B cell (primary cell): Measurements from ENCODE around the gene FAM131B.

Experiments used
- EZH2 ChIP-seq: IDR thresholded peaks from 2 replicates; pipeline ENCODE4 v1.6.1; 2012; ENCODE audit warnings: borderline replicate concordance, low read depth, mild to moderate bottlenecking, moderate library complexity, low read length; ENCODE audit not compliant: insufficient read depth, poor library complexity, severe bottlenecking
- TF ChIP-seq, protein P1 (sequence below): fragments of 200-600 bp; IDR thresholded peaks from one replicate; pipeline ENCODE4 v1.8.0; 2022; ENCODE audit warnings: antibody characterized with exemption, mild to moderate bottlenecking

DNA sequence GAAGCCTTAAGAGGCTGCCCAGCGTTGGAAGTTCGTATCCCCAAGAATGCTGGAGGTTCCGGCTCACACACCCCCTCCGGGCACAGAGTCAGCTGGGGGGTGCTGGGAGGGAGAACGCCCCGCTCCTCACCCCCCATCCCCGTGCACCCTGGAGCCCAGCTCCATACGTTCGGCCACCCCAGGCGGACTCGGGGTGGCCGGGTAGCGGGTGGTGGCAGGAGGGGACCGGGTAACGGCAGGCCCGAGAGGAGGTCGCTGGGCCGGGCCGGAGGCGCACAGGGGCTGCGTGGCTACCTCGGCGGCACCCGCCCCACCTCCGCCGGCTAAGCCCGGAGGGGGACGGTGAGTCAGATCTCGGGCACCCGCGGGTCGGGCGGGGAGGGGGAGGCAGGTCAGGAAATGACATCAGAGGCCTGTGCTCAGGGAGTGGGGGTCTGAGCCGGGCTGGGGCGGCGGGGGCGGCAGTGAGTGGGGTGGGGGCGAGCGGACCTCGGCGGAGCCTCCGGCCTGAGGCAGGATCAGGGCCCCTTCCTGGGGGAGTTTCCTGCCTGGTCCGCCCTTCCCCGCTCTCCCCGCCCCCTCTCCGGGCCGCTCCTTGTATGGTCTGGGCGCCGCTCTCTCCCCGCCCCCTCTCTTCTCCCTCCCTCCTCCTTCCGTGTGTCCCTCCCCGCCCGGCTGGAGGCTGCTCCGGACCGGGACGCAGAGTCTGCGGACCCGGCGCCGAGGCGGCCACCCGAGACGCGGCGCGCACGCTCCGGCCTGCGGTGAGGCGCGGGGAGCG, 18.3 kb upstream of the FAM131B start, which contains the start of gene ZYX:
- TF ChIP-seq, protein P1, sequence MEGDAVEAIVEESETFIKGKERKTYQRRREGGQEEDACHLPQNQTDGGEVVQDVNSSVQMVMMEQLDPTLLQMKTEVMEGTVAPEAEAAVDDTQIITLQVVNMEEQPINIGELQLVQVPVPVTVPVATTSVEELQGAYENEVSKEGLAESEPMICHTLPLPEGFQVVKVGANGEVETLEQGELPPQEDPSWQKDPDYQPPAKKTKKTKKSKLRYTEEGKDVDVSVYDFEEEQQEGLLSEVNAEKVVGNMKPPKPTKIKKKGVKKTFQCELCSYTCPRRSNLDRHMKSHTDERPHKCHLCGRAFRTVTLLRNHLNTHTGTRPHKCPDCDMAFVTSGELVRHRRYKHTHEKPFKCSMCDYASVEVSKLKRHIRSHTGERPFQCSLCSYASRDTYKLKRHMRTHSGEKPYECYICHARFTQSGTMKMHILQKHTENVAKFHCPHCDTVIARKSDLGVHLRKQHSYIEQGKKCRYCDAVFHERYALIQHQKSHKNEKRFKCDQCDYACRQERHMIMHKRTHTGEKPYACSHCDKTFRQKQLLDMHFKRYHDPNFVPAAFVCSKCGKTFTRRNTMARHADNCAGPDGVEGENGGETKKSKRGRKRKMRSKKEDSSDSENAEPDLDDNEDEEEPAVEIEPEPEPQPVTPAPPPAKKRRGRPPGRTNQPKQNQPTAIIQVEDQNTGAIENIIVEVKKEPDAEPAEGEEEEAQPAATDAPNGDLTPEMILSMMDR: no peak
- TF ChIP-seq EZH2: no peak
